Skeletal muscle tissue (tissue), 4 donors: Measurements from ENCODE around the gene RYR2. TPM values are rescaled to one million over a fixed set of nuclear protein-coding genes. Genes with fewer than 3 reads are reported as not detected.

Experiments
- H3K27ac ChIP-seq: one replicate; pipeline ENCODE4 v1.7.0; 2013; ENCODE audit warnings: mild to moderate bottlenecking, low read depth, low read length, inconsistent platforms
- H3K27me3 ChIP-seq, 3 donors: one replicate each; pipeline ENCODE4 v1.7.0; 2013; ENCODE audit warnings: low read length in 3 of 3; ENCODE audit not compliant: control insufficient read depth in 3 of 3, insufficient read depth in 3 of 3
- H3K36me3 ChIP-seq, 3 donors: one replicate each; pipeline ENCODE4 v1.7.0; 2013; ENCODE audit warnings: low read length in 3 of 3; ENCODE audit not compliant: control insufficient read depth in 3 of 3, insufficient read depth in 3 of 3
- H3K4me1 ChIP-seq, 3 donors: one replicate each; pipeline ENCODE4 v1.7.0; 2013; ENCODE audit warnings: low read length in 3 of 3, mild to moderate bottlenecking in 3 of 3; ENCODE audit not compliant: control insufficient read depth in 3 of 3, insufficient read depth in 3 of 3
- H3K4me3 ChIP-seq, 3 donors: one replicate each; pipeline ENCODE4 v1.7.0; 2013; ENCODE audit warnings: low read length in 3 of 3
- H3K9ac ChIP-seq, 3 donors: one replicate each; pipeline ENCODE4 v1.7.0; 2013; ENCODE audit warnings: low read length in 3 of 3, mild to moderate bottlenecking in 3 of 3, moderate library complexity in 2 of 3, low read depth in 1 of 3
- H3K9me3 ChIP-seq, 3 donors: one replicate each; pipeline ENCODE4 v1.7.0; 2013; ENCODE audit warnings: low read length in 3 of 3; ENCODE audit not compliant: control insufficient read depth in 3 of 3
- total RNA-seq: library from RNA; depleted of rRNA; stranded (reverse); fragments of >200 nt; gene quantifications from one replicate; pipeline ENCODE4 v1.2.3, GENCODE V29; 2014
- donor health status: Osteomylitis.

The RYR2 gene
- total RNA-seq, 1 donor from 2014 or later, result 5.7 TPM

- no peaks in the 10 kb centered on the region for H3K9me3 ChIP-seq
- no peak overlapping the region for H3K4me3 ChIP-seq
- H3K27me3 ChIP-seq, result no peaks in the 10 kb centered on the region
- H3K27ac ChIP-seq, result no peak overlapping the region
- H3K4me1 ChIP-seq, result no peaks in the 10 kb centered on the region
- H3K36me3 ChIP-seq, result no peaks in the 10 kb centered on the region
- H3K9ac ChIP-seq, result no peak overlapping the region
Observed at GRCh38 chr1:237201155-237201554, 159.2 kb downstream of the RYR2 start.

- Histone ChIP-seq H3K36me3 (no peaks in the 10 kb centered on the region), H3K9ac (no peak overlapping the region), H3K4me1 (no peaks in the 10 kb centered on the region), H3K27ac (no peak overlapping the region), H3K4me3 (no peak overlapping the region), H3K27me3 (no peaks in the 10 kb centered on the region), H3K9me3 (no peaks in the 10 kb centered on the region)
Observed at GRCh38 chr1:237204841-237205240, 162.9 kb downstream of the RYR2 start.

GRCh38 chr1:237205400-237206064 is 163.5 kb downstream of the RYR2 start:
- Histone ChIP-seq H3K4me3 (no peak overlapping the region), H3K4me1 (no peaks in the 10 kb centered on the region), H3K27me3 (no peaks in the 10 kb centered on the region), H3K27ac (no peak overlapping the region), H3K36me3 (no peaks in the 10 kb centered on the region), H3K9ac (no peak overlapping the region), H3K9me3 (no peaks in the 10 kb centered on the region)

DNA sequence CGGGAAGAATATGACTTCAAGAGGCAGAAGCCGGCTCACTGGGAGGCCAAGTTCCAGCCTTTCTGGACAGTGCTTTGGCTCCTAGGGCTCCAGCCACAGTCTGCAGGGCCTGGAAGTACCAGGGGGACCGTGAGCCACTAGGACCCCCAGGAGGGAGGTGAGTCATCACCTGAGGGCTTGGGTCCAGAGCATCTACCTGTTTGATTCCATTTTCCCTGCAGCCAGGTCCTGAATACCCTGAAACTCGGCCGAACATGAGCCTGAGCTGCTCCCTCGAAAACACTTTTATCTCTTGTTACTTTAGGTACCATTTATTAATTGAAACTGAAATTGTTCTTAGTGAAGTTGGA is 164.1 kb downstream of the RYR2 start:
- Histone ChIP-seq H3K9ac (no peak overlapping the region), H3K27me3 (peaks cover 0 to 2% (median 0%) of the 10 kb centered on the region in 3 donors), H3K27ac (no peak overlapping the region), H3K9me3 (no peaks in the 10 kb centered on the region), H3K36me3 (no peaks in the 10 kb centered on the region), H3K4me1 (no peaks in the 10 kb centered on the region), H3K4me3 (no peak overlapping the region)

DNA sequence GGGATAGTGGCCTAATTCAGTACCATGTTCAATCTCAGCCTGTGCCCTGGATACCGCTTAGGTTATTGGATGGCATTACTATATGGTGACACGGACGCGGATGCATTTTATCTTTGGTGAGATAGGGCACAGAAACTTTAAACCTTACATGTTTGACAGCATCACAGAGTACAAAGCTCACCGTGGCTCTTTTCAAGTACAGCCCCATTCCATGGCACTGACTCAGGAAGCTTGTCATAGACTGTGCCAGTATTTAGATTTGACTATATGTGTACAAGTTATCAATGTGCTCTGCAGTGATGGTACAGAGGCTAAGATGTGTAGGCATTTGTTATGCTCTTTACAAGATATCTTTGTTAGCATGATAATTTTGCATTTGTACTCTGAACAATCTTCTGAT is 169.0 kb downstream of the RYR2 start:
- Histone ChIP-seq H3K27me3 (peaks cover 0 to 3% (median 0%) of the 10 kb centered on the region in 3 donors), H3K9me3 (no peaks in the 10 kb centered on the region), H3K4me3 (no peak overlapping the region), H3K4me1 (no peaks in the 10 kb centered on the region), H3K9ac (no peak overlapping the region), H3K27ac (no peak overlapping the region), H3K36me3 (no peaks in the 10 kb centered on the region)

DNA sequence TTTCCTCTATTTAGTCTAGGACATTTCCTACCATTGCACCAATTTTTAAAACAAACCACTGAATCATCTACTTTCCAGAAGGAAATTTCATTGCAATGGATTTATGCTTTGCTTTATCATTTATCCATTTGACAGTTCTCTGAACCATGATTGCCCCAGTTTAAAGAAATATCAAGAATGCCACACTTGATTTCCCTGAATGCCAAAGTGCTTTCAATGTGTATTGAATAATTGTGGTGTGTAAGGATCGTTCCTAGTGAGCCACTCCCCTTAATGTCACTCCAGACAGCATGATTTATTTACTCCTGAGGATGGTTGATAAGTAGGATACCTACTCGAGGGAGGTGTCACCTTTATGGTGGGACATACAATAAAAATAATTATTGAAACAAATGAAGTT is 169.6 kb downstream of the RYR2 start:
- Histone ChIP-seq H3K4me3 (no peak overlapping the region), H3K9ac (no peak overlapping the region), H3K27me3 (peaks cover 0 to 3% (median 0%) of the 10 kb centered on the region in 3 donors), H3K36me3 (no peaks in the 10 kb centered on the region), H3K9me3 (no peaks in the 10 kb centered on the region), H3K4me1 (no peaks in the 10 kb centered on the region), H3K27ac (no peak overlapping the region)

DNA sequence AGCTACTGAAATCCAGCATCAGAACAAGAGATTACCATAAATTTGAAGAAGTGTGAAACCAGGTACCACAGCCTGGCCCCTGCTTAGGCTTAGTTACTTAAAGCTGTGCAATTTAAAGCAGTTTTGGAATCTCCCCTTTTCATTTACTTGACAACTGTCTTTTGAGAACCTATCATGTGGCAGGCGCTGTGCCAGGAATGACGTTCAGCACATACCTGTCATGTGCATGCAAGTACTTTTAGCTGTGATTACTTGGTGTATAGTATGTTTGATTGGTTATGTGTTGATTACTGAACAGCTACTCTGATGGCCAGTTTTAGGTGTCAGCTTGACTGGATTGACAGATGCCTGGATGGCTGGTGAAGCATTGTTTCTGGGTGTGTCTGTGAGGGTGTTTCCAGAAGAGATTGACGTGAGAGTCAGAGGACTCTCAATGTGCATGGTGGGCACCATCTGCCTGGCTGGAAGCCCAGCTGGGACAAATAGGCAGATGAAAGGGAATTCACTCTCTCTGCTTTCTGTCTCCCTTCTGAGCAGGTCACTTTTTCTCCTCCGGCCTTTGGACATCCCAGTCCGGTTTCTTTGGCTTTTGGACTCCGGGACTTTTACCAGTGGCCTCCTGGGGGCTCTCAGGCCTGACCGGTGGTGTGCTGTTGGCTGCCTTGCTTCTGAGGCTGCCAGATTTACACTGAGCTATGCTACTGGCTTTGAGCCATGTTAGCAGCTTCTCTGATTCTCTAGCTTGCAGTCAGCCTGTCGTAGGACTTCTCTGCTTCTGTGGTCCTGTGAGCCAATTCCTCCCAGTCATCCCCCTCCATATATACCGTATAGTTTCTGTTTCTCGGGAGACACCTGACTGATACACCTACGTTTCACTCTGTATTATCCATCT is 178.0 kb downstream of the RYR2 start:
- no peak overlapping the region for H3K27ac ChIP-seq

GRCh38 chr1:237223419-237223818 is 181.4 kb downstream of the RYR2 start:
- H3K27ac ChIP-seq, result no peak overlapping the region
- peaks cover 2 to 6% (median 4%) of the 10 kb centered on the region in 3 donors for H3K4me1 ChIP-seq
- no peaks in the 10 kb centered on the region for H3K9me3 ChIP-seq
- H3K36me3 ChIP-seq, result no peaks in the 10 kb centered on the region
- H3K4me3 ChIP-seq, result no peak overlapping the region
- no peak overlapping the region for H3K9ac ChIP-seq
- no peaks in the 10 kb centered on the region for H3K27me3 ChIP-seq

More for the DNA sequence above, 178.0 kb downstream of the RYR2 start:
- H3K9ac ChIP-seq, result no peak overlapping the region
- H3K36me3 ChIP-seq, result no peaks in the 10 kb centered on the region
- H3K27me3 ChIP-seq, result no peaks in the 10 kb centered on the region
- H3K4me1 ChIP-seq, result peaks cover 2 to 6% (median 4%) of the 10 kb centered on the region in 3 donors
- no peaks in the 10 kb centered on the region for H3K9me3 ChIP-seq
- no peak overlapping the region for H3K4me3 ChIP-seq

DNA sequence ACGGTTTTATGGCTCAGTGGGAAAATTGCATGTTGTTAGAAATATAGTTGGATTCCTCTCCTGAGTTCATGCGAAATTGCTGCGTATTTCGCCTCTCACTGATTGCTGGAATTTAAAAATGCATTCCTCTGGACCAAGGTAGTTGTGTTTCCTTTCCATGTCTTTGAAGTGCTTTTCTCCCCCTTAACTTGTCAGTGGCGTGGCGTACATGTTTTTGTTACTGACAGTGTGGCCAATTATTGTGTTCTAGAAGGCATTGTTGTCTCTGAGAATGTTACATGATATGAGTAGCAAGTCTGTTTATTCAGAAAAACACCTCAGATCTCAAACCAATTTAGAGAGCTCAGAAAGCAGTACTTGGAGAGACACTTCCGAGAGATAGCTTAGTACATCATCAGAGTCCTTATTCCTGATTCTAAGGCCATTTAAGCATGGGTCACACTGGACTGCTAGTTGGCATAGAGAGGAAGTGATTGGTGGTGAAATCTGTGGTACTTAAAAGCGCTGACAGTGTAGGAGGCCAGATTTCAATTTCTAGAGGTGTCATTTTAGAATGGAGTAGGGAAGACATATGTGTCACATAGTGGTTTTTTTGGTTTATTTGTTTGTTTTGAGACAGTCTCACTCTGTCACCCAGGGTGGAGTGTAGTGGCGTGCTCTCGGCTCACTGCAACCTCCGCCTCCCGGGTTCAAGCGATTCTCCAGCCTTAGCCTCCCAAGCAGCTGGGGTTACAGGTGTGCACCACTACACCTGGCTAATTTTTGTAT is 184.4 kb downstream of the RYR2 start:
- no peaks in the 10 kb centered on the region for H3K36me3 ChIP-seq
- no peak overlapping the region for H3K27ac ChIP-seq
- H3K9me3 ChIP-seq, result peaks cover 0 to 2% (median 0%) of the 10 kb centered on the region in 3 donors
- H3K4me3 ChIP-seq, result no peak overlapping the region
- H3K4me1 ChIP-seq, result no peaks in the 10 kb centered on the region
- no peak overlapping the region for H3K9ac ChIP-seq
- H3K27me3 ChIP-seq, result no peaks in the 10 kb centered on the region

GRCh38 chr1:237227476-237227875 is 185.5 kb downstream of the RYR2 start:
- Histone ChIP-seq H3K9me3 (peaks cover 0 to 2% (median 0%) of the 10 kb centered on the region in 3 donors), H3K9ac (no peak overlapping the region), H3K4me1 (no peaks in the 10 kb centered on the region), H3K27ac (no peak overlapping the region), H3K36me3 (no peaks in the 10 kb centered on the region), H3K4me3 (no peak overlapping the region), H3K27me3 (no peaks in the 10 kb centered on the region)
